ENCODE results near the gene LARGE1. TPM values are rescaled to one million over a fixed set of nuclear protein-coding genes. Genes with fewer than 3 reads are reported as not detected.

Gene LARGE1
- total and polyA plus RNA-seq, 2 of the 8 experiments (the other 6 are each of a cell fraction or from before 2014, with no cell fraction given): 43.7 to 83.0 TPM

GRCh38 chr22:33854724-33855123 is 65.6 kb downstream of the LARGE1 start:
- Histone ChIP-seq H2BK15ac (ENCODE audit: low read length) (no peak overlapping the region), H3K36me3 (ENCODE audit: control insufficient read depth in 2 of 4, insufficient read depth in 4 of 4, low read length in 3 of 4) (0 out of 8 replicates have a peak, but pooled peaks cover 0 to 5% (median 0%) of the 10 kb centered on the region in 4 experiments), H2BK20ac (ENCODE audit: low read length) (no peak overlapping the region), H2BK120ac (replicated peaks; ENCODE audit: low read depth, low read length) (no peak overlapping the region), H3K27ac (ENCODE audit: low read depth, low read length) (no peak overlapping the region), H3K4me1 (replicated peaks in 1 of 4; ENCODE audit: control insufficient read depth in 3 of 4, insufficient read depth in 4 of 4, low read length in 3 of 4) (peaks cover 18 to 33% (median 28%) of the 10 kb centered on the region in 4 experiments), H3K27me3 (replicated peaks in 1 of 4; ENCODE audit: control insufficient read depth in 3 of 4, extremely low read depth in 1 of 4, insufficient read depth in 3 of 4, low read length in 3 of 4) (no peaks in the 10 kb centered on the region), H2BK12ac (ENCODE audit: low read depth, low read length) (no peak overlapping the region), H2AFZ (ENCODE audit: low read length) (no peak overlapping the region), H2BK5ac (ENCODE audit: low read depth, low read length) (no peak overlapping the region), H3K4ac (replicated peaks; ENCODE audit: insufficient read length, low read depth, low read length) (no peak overlapping the region), H3K79me2 (ENCODE audit: control insufficient read depth in 1 of 2, insufficient read depth in 2 of 2, low read length in 2 of 2) (peaks cover 9 to 96% of the 10 kb centered on the region in 2 experiments; a peak in 3 of 4 replicates), H4K20me1 (replicated peaks in 1 of 2; ENCODE audit: control insufficient read depth in 1 of 2, insufficient read depth in 2 of 2, low read length in 2 of 2) (peaks cover 0 to 4% of the 10 kb centered on the region in 2 experiments), H4K91ac (replicated peaks; ENCODE audit: insufficient read length, low read length) (no peak overlapping the region), H3K9me3 (ENCODE audit: insufficient read depth in 2 of 2, low read depth in 1 of 2, low read length in 1 of 2) (no peaks in the 10 kb centered on the region), H3K18ac (ENCODE audit: extremely low read depth, low read length) (no peak overlapping the region), H4K8ac (ENCODE audit: extremely low read depth, insufficient read depth, low read length) (no peak overlapping the region), H3K23me2 (ENCODE audit: low read depth, low read length) (no peaks in the 10 kb centered on the region), H3K79me1 (ENCODE audit: low read depth, low read length) (peaks cover 5% of the 10 kb centered on the region), H3K23ac (ENCODE audit: insufficient read length) (no peak overlapping the region), H3K4me3 (ENCODE audit: extremely low read depth in 1 of 4, insufficient read depth in 2 of 4, low read depth in 3 of 4, low read length in 4 of 4) (no peak overlapping the region), H3K4me2 (ENCODE audit: insufficient read depth in 1 of 2, low read depth in 2 of 2, low read length in 2 of 2) (no peak overlapping the region), H2AK5ac (ENCODE audit: low read depth, low read length) (no peak overlapping the region), H4K5ac (ENCODE audit: insufficient read length, low read depth, low read length) (no peak overlapping the region), H3K56ac (replicated peaks; ENCODE audit: insufficient read length, low read depth, low read length) (no peak overlapping the region), H3K9ac (replicated peaks in 1 of 4; ENCODE audit: extremely low read depth in 1 of 4, low read depth in 3 of 4, low read length in 3 of 4) (no peak overlapping the region), H3K14ac (ENCODE audit: insufficient read length) (no peak overlapping the region)
- DNase-seq (ENCODE audit: low read depth in 1 of 2, low spot score in 2 of 2) (no peak), FAIRE-seq (no peak)
- ChIA-PET CTCF (ENCODE audit: partially characterized antibody) (interaction anchor here (0.7 to 0.9 kb wide), 3 partner anchors 14 to 64 kb away, joined by 3 to 4 read pairs (median 3); no protein-coding TSS in a partner anchor), POLR2A (ENCODE audit: partially characterized antibody) (no interaction called here)
- 88% methylated on average over 11 of the region's 11 CpGs; no CpG with 5 or more reads in 1 of the 2 experiments for WGBS, 2 experiments (ENCODE audit: extremely low coverage in 1 of 2, insufficient coverage in 1 of 2, insufficient read length in 1 of 2, insufficient replicate concordance in 2 of 2, low coverage in 1 of 2, low lambda C conversion rate in 2 of 2, missing lambda C conversion rate in 1 of 2)
- no peak for TF ChIP-seq SAP30 (IDR thresholded peaks at IDR 0.05; ENCODE audit: insufficient read depth, insufficient replicate concordance, low read length)
- TF ChIP-seq TCF12 (IDR thresholded peaks at IDR 0.05; ENCODE audit: low read depth, low read length): no peak
- TF ChIP-seq SP1 (IDR thresholded peaks at IDR 0.05; ENCODE audit: low read depth, low read length): no peak
- TF ChIP-seq CHD1 (IDR thresholded peaks at IDR 0.05; ENCODE audit: low read depth, low read length): no peak
- TF ChIP-seq EGR1 (IDR thresholded peaks at IDR 0.05; ENCODE audit: borderline replicate concordance, low read depth, low read length): no peak
- TF ChIP-seq SIN3A (conservative IDR thresholded peaks at IDR 0.05 in 1 of 2, IDR thresholded peaks at IDR 0.05 in 1 of 2; ENCODE audit: low read depth in 1 of 2, low read length in 2 of 2): no peak
- no peak for TF ChIP-seq ASH2L (IDR thresholded peaks at IDR 0.05; ENCODE audit: low read length)
- TF ChIP-seq KDM4A (IDR thresholded peaks at IDR 0.05; ENCODE audit: low read depth, low read length, severe bottlenecking): no peak
- no peak for TF ChIP-seq JUND (IDR thresholded peaks at IDR 0.05; ENCODE audit: low read length)
- no peak for TF ChIP-seq SIX5 (IDR thresholded peaks at IDR 0.05; ENCODE audit: low read depth, low read length)
- no peak for TF ChIP-seq SP2 (IDR thresholded peaks at IDR 0.05; ENCODE audit: low read length)
- no peak for TF ChIP-seq TBP (IDR thresholded peaks at IDR 0.05; ENCODE audit: low read depth, low read length)
- TF ChIP-seq TAF7 (optimal IDR thresholded peaks at IDR 0.05; ENCODE audit: borderline replicate concordance, low read depth, low read length): no peak
- TF ChIP-seq RNF2 (IDR thresholded peaks at IDR 0.05; ENCODE audit: borderline replicate concordance, low read depth, low read length, missing control alignments, poor library complexity, severe bottlenecking): no peak
- TF ChIP-seq CREB1 (IDR thresholded peaks at IDR 0.05): no peak
- TF ChIP-seq POLR2A (IDR thresholded peaks at IDR 0.05; ENCODE audit: control extremely low read depth in 1 of 2, low read depth in 2 of 2, low read length in 2 of 2): no peak
